GM19099 (cell line): ENCODE data around the gene FAM118B.

ENCODE experiments used
- POLR2A ChIP-seq: IDR thresholded peaks from 3 replicates; pipeline ENCODE4 v1.6.1; 2011; ENCODE audit warnings: low read depth; ENCODE audit not compliant: insufficient read length; ENCODE audit errors: extremely low read depth

Gene FAM118B

DNA sequence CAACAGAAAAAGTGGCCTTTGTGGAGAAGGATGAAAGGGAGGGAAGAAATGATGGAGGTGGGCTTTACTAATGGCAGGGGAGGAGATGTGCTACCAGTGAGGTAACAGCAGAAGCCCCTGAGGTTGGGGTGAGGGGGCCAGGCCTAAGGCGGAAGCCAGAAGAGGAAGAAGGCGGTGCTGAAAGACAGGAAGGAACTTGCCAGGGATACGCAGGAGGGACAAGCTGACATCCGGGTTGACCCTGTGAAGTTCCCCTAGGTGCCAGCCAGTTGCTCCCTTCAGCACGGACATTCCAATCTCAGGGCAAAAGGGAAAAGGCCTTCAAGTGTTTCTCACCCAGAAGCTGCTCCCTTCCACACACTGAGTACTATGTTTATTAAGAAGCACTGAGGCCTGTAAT, 69.0 kb downstream of the FAM118B start:
- TF ChIP-seq POLR2A, result no peak

GRCh38 chr11:126281245-126281644, 69.7 kb downstream of the FAM118B start:
- TF ChIP-seq POLR2A, result no peak

GRCh38 chr11:126281666-126282175, 70.1 kb downstream of the FAM118B start:
- TF ChIP-seq POLR2A, result no peak

- no peak for TF ChIP-seq POLR2A
Observed at GRCh38 chr11:126282361-126282735, 70.8 kb downstream of the FAM118B start.

DNA sequence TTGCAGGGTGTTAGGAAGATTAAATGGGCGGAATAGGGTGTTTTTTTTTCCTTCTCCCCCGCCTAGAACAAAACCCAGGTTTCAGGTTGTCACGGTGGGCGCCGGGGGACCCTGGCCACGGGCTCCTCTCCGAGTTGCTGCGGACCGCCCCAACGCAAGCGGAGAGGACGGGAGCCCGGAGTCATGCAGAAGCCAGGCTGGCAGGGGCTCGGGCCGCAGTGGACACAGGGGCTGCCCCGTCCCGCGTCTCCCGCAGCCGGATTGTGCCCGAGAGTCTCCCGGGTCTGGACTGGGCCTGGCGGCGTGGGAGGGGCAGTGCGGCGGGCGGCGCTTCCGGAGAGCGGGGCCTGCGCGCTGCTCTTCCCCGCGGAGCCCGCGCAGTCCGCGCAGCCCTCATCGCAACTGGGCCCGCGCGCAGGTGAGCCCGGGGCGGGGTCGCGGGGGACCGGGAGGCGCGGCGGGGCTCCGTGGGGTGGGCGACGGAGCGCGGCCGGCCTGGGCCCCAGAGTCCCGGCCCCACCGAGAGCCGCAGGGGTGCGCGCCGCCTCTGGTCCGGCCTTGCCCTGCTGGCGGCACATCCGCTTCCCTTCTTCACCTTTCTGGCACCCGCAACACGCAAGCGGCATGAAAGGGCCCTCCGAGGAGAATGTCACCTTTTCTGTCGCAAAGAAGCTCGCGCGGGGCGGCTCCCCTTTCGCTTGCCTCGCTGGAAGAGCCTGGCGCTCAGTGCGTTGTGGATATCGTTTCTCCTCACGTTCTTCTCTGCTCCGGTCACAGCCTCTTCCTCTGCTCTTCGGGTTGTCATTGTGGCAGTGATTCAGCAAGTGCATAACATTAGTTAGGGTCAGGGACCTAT, 71.4 kb downstream of the FAM118B start, which contains the start of gene TIRAP:
TIRAP (plus strand) TSS at position 358 of the 856 bp plus-strand sequence. CDS start 7,802 bp downstream, outside the sequence.
- peak; percentile 76 for TF ChIP-seq POLR2A

GRCh38 chr11:126284829-126285228, 73.2 kb downstream of the FAM118B start:
- TF ChIP-seq POLR2A, result no peak

- no peak for TF ChIP-seq POLR2A
Observed at GRCh38 chr11:126288237-126288636, 76.7 kb downstream of the FAM118B start.

- TF ChIP-seq POLR2A, result no peak
Observed at GRCh38 chr11:126290887-126291286, 79.3 kb downstream of the FAM118B start.

DNA sequence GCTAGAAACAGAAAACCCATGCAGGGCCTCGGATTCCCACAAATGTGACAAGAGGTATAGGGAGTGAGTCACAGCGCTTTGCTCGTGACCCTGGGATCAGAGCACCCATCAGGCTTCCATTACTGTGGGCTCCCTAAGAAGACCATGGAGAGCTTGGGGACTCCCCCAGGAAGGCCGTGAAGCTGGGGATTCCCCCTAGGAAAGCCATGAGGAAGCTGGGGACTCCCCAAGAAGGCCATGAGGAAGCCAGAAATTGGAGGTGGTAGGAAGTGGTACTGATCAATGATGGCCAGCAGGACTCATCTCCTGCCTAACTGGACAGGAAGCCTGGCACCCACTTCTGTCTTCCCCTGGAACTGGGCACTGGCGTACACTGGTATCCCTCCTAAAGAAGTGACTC, 82.1 kb downstream of the FAM118B start:
- no peak for TF ChIP-seq POLR2A

- TF ChIP-seq POLR2A, result no peak
Observed at GRCh38 chr11:126297004-126297403, 85.4 kb downstream of the FAM118B start.

GRCh38 chr11:126303623-126304456, 92.3 kb downstream of the FAM118B start, which contains the start of gene DCPS:
DCPS (plus strand) TSS chr11:126304060; CDS start chr11:126304081, 21 bp downstream.
- peak; percentile 98 for TF ChIP-seq POLR2A

DNA sequence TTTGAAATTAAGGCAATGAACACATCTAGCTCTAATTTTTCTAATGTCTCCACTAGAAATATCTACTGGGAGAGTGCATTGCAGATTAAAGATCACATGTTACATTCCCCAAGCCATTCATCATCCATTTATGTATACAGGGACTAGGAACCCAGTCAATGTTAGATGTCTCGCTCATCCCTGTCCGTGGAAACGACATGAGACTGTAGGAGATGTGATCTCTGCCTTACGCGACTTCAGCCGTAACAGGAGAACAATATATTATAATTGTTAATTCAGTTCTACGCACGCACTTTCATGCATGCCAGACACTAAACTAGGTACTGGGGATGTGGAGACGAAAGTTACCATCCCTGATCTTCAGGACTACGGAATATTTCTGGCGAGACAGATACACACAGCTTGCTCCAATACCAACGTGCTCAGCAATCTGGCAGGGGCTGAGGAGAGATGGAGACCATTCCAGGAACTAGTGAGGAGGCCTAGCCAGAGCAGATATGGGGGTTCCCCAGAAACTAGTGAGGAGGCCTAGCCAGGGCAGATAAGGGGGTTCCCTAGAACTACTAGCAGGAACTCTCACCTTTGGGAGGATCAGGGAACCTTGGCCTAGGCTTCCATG, 93.0 kb downstream of the FAM118B start:
- TF ChIP-seq POLR2A, result no peak

DNA sequence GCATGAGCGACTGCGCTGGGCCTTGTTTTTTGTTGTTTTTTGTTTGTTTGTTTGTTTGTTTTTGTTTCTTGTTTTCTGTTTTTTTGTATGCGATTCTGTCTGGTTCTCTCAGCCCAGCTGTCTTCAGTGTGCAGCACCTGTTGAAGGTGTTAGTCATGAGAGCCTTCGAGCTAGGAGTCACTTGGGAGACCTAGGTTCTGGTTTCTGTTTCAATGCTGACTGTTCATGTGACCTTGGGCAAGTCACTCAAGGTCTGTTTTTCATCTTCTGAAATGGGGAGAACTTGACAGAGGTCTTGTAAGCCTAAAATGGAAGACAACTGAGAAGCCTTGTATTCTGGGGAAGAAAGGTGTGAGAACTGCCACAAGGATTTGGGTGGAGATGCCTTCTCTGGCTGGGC, 94.1 kb downstream of the FAM118B start:
- TF ChIP-seq POLR2A, result no peak

DNA sequence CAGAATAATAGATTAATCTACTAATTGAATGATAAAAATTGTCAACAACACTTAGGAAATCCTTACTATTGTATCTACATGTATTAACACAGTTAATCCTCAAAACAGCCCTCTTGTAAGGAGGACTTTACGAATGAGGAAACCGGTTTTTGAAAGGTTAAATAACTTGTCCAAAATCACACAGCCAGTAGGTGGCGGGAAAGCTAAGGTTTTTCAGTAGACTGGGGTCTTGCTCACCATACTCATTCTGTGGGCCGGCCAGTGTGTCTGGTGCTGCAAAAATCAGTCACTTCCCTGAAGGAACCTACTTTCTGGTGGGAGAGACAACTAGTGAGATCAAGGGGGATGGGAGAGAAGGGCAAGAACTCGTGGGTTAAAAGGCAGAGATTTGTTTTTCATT, 96.1 kb downstream of the FAM118B start:
- no peak for TF ChIP-seq POLR2A

DNA sequence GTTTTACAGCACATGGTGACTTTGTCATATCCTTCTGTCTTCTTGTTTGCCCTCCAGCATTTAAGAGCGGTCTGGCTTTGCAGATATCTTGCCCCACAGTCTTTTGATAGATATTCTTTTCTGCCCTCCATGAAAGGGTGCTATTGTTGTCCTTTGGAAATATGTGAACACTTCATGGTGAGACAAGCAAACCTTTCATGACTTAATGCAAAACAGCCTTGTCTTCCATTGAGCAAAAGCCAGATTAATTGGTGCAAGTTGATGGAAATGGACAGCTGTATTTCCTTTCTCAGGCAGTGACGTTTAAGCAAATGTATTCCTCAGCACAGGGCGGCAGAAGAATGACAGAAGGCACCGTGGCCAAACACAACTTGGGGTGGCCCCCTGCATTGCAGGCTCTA, 96.7 kb downstream of the FAM118B start:
- TF ChIP-seq POLR2A, result no peak
